HG03039 (cell line): ENCODE results near the gene INPP5D.

Source experiments
- ATAC-seq: cut with Tn5 transposase; IDR thresholded peaks from one replicate; pipeline ENCODE4 v1.9.1; 2021; ENCODE audit warnings: mild to moderate bottlenecking, moderate library complexity; ENCODE audit not compliant: unreplicated experiment

The INPP5D gene

GRCh38 chr2:233074106-233074505 is 14.0 kb downstream of the INPP5D start:
- ATAC-seq: no peak

DNA sequence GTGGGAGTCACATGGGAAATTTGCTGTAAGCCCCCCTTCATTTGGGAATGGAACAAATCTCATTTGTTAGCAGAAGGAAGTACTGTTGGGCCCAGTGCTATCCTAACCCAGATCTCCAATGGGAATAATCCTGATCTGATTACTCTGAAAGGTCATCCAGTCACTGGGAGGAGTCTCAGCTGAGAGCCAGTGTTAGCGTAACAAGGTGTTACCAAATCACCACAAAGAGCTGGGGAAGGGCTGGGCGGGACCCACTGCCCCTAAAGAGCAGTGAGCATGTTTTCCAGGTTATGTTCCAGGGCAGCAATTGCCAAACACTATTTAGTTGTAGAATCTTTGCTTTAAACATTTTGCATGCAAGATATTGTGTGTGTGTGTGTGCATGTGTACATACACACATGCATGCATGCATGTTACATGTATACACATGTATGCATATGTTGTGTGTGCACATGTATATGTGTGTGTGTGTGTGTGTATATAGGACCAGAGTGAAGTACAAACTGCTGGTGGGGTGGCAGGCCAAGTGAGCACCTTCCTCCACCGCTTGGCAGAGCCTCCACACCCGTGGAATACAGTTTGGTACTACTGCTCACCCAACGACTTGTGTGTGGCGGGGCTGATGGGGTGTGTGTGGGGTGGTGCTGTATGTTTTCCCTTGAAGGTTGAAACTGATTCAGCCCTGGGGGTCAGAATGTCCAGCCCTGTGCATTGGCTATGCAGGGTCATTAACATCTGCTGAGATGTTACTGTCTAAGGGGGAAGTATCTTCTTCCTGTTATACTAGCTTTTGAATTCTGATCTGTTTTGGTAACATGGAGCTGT is 15.2 kb downstream of the INPP5D start:
- ATAC-seq: peak; percentile 3

GRCh38 chr2:233075966-233076339 is 15.8 kb downstream of the INPP5D start:
- ATAC-seq: peak; percentile 47

DNA sequence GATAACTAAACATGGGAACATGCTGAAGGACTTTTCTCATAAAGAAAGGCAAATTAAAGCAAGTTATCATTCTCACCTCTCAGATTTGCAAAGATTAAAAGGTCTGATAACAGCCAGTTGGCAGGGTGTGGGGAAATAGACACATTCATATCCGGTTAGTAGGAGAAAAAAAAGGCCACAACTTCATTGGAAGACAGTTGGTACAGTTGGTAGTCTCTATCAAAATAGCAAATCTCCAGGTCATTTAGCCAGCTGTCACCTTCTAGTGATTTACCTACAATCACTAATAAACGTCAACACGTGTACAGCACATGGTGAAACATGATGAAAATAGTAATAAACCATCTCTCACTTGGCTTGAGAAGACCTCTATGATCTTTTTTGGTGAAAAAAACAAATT is 16.6 kb downstream of the INPP5D start:
- ATAC-seq: no peak

GRCh38 chr2:233079473-233079877 is 19.3 kb downstream of the INPP5D start:
- ATAC-seq: no peak

GRCh38 chr2:233079953-233080835 is 20.1 kb downstream of the INPP5D start:
- no peak for ATAC-seq

DNA sequence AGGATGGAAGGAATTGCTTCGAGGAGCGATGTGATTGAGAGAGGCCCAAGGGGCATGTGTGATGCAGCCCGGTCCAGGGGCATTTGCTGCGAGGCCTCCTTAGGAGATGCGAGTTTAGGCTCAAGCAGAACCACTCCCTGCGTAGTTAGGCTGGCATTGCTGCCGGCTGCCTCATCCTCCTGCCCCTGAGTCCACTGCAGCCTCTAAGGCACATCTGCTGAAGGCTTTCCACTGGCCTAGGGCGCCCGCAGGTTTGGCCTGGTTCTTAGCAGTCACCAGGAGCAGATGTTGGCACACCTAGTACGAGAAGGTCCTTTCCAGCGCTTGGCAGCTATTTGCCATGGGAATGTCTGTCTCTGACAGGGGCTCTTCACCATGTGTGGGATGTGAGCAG is 20.7 kb downstream of the INPP5D start:
- ATAC-seq: no peak

DNA sequence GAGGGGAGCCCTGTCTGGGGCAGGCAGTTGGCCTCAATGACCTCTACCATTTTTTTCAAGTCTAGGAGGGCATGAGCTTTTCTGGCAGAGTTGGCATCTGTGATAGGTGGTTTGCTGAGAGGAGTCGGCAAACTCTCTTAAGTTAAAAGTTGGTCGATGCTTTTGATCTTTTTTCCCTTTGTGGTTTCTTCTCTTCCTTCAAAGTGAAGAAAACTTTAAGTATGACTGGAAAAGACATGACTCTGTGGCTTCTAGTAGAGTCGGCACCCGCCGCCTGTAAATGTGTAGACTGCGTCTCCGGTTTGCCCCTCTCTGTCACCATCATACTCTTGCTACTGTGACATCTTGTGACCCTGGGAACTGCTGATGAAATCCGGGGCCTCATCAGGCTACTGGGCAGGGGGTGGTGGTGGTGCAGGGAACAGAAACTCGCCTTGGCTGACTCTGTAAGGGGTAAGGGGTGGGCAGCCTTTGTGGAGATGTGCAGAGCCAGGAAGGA is 21.1 kb downstream of the INPP5D start:
- ATAC-seq: peak; percentile 14

- ATAC-seq: peak; percentile 4
Measured at GRCh38 chr2:233081731-233082221, 21.6 kb downstream of the INPP5D start.

DNA sequence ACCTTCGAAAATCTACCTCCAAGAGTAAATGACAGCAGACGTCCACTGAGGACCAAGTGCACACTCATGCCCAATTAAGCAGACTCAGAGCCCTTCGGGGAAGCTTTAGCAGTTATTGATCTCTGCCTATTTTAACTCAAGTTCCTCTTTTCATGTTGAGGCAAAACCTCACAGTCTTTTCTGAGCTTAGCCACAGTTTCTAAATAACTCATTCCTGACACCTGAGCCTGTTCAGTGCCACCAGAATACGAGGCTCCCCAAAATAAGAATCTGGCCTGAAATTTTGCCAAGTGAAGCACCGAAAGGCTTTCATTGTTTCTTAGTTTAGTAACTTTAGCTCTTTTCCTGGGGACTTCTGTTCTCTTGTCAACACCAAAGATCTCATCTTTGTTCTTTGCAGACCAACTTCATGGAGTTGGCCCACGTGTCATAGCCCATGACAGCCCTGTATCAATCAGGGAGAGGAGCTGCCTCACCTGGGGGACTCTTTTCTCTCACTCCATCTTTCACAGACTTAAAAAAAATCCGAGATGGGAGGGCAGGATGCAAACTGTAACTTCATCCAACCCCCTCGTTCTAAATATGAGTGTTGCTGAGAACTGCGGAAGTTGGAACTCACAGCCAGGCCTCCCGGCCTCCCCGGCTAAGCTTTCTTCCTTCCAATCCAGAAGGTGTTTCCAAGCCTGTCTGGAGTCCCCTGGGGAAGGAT is 22.2 kb downstream of the INPP5D start:
- ATAC-seq: peak; percentile 34

DNA sequence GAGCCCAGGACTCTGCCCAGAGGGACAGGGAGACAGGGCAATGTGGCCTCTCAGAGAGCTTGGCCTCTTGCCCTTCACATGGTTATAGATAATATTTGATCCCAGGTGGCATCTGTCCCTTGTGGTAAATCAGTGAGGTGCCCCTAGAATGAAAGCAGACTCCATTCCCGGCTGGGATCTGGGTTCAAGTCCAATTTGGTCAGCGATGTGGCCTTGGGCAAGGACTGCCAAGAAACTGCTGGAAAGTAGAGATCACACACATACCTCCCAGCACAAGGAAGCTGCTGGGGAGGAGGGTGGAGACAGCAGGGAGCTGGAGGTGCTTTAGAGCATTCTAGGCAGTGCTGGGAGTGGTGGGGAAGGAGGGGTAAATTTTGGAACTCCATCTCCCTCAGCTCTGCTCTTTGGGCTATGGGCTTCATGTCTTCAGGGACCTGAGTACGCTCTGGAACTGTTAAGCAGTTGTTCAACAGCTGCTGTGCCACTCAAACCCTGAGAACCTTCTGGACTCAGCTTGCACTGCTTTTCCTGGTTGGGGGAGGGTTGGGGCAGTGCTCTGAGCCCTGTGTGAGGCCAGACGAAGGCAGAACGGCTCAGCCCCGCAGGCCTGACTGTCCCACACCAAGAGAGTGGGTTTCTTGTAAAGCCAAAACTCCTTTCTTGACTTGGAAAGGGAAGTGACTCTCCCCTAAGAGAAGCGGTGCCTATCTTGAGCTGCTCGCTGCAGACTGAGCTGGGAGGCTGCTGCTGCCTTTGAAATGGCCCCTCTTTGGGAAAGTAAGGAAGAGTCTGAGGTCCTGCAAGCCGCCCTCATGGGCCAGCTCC is 23.0 kb downstream of the INPP5D start:
- ATAC-seq: no peak

DNA sequence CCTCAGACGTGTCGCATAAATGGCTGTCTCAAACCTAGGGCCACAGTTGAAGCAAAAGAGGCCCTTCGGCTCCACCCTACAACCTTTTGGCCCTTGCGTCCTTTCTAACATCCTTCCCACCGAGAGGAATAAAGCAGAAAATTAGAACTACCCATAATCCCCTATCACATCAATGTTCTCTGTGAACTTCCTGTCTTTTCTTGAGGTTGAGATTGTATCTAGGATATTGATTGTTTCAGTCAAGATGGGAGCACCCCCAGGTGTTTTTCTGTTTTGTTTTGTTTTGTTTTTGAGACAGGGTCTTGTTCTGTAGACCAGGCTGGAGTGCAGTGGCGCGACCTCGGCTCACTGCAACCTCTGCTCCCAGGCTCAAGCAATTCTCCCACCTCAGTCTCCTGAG is 23.6 kb downstream of the INPP5D start:
- ATAC-seq: no peak

DNA sequence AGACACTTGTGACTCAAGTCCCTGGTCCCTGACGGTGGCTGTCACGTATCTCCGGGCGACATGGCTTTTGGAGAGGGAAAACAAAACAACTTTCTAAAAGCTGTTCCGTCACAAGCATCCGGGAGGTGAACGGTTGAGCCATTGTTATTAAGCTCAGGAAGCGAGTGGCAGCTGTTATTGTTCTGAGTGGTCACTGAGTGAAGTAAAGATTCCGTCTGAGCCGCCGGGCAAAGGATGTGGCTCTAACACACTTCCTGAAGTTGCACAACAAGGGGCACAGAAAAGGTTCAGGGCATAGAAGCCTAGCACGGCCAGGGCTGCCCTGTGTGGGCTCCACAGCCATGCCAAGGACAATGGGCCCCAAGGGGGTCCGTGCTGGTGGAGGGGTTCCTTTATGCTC is 24.3 kb downstream of the INPP5D start:
- ATAC-seq: no peak

- ATAC-seq: no peak
Measured at GRCh38 chr2:233085037-233085838, 25.1 kb downstream of the INPP5D start.

GRCh38 chr2:233085839-233086150 is 25.7 kb downstream of the INPP5D start:
- no peak for ATAC-seq

- no peak for ATAC-seq
Measured at GRCh38 chr2:233087713-233088112, 27.6 kb downstream of the INPP5D start.

DNA sequence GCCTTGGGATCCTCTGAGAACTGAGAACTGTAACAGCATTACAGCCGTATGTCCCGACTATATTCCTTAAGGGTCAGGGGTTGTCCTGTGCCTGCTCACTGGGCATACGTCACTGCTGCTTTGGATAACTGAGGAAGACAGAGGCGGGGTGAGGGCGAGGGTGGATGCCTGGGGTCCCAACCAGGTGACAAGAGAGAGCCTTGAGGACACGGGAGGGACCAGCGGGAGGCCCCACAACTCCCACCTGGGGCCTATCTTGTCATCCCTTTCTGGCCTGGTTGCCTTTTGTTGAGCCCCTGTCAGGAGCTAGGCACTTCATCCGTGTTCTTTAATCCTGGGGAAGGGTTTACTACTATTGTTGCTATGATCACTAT is 28.8 kb downstream of the INPP5D start:
- ATAC-seq: no peak

DNA sequence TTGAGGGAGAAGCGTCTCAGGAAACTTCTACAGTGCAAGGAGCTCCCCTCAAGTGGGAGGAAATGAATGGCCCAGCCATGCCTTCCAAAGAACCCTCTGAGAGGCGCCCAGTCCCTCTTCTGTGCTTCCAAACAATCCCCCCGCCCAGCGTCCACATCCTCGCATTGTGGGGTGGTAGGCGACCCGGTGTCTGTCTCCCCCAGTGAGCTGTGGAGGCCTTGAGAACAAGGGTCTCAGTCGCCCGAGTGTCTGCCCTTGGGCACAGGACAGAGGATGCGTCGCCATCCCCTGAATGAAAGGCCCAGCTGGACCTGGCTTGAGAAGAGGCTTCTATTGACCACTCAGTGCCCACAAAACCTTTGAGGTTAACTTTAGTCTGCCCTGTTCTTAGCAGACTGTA is 29.7 kb downstream of the INPP5D start:
- no peak for ATAC-seq

- no peak for ATAC-seq
Measured at GRCh38 chr2:233090879-233091278, 30.7 kb downstream of the INPP5D start.
